Measurements from ENCODE around the gene METTL27.
"Not testable (repeated sequence)": the region's sequence is repeated elsewhere in the genome, so short reads cannot be mapped to it uniquely, and the experiment has no call there.

Gene METTL27, protein sequence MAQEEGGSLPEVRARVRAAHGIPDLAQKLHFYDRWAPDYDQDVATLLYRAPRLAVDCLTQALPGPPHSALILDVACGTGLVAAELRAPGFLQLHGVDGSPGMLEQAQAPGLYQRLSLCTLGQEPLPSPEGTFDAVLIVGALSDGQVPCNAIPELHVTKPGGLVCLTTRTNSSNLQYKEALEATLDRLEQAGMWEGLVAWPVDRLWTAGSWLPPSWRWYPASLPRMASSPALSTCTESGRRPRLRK

DNA sequence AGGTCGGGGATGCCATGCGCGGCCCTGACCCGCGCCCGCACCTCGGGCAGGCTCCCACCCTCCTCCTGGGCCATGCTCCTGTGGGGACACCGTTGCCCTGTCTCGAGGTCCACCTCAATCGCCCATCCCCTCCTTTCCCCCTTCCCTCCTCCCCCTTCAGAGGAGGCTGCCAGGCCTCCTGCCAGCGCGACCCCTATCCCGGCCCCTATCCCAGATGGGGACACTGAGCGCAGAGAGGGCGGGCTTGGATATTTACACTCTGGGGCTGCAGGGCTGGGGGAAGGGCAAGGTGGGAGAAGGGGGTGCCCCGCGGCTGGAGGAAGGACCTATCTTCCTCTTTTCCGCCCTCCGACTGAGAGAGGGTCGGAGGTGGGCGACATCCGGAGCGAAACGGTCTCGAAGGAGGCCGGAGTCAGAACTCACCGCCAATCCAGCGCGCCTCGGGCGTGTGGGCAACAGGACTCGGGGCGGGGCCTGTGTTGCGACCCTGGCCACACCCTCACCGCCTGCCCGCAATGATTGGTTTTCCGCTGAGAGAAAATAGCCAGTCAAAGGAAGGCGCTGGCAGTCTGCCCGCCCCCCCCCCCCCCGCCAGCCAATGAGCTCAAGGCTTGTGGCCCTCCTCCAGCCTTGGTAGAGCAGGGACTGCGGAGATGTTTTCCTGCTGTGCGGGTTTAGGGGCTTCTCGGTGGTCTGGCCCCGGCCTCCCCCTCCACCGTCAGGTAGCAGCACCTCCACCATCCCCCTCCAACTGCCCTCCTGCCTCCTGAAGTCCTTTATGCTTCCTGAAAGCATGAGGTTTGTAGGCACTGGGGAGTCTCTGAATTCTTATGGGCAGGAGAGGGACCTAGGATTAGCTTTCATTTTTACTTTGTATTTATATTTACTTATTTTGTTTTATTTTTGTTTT lies at the start of gene METTL27:
TSS of gene METTL27 (minus strand) at position 450 of the 910 bp plus-strand sequence. CDS start at position 74, 376 bp downstream.
- DNase-seq = peak; percentile 93

DNA sequence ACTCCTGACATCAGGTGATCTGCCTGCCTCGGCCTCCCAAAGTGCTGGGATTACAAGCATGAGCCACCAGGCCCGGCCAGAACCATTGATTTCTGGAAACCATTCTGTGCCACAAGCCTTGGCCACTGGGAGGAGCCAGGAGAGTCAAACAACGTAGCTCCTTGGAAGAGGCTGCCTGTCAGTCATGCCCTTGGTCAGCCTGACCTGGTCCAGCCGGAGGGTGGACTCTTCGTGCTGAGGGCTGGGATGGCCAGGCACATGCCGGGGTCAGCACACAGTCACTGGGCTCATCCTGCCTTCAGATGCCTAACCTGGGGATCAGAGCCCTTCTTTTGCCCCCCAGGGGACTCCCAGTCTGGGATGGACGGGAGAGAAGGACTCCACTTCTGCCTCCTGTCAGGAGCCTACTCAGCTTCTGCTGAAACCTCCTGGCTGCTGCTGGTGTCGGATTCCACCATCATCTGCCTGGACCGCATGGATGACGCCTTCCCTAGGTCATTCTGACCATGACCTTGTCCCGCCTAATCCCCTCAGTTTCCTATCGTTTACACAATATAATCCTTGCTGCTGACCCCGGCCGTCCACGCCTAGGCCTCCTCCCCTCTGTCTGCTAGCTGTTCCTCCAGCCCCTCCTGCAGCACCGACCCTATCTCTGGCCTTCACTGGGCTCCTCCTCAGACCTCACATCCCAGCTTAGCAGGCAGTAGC lies 49.0 kb upstream of the METTL27 start:
- no peak for DNase-seq

DNA sequence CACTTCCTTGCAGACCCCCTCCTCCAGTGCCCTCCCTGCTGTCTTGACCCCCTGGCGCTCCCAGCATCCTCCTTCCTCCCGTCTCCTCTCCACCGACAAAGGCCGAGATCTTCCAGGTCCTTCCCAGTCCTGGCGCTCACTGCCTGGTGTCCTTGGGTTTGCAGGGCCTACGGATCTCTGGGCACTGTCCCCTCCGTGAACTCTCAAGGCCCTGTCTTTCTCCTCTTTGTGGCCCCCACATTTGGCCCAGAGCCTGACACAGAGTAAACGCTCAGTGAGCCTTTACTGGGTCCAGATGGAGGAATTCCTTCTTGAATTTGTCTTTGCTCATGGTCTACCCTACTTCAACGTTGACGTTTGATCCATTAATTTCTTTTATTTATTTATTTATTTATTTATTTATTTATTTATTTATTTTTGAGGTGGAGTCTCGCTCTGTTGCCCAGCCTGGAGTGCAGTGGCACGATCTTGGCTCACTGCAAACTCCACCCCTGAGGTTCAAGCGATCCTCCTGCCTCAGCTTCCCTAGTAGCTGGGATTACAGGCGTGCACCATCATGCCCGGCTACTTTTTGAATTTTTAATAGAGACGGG lies 48.3 kb upstream of the METTL27 start:
- no peak for DNase-seq

DNA sequence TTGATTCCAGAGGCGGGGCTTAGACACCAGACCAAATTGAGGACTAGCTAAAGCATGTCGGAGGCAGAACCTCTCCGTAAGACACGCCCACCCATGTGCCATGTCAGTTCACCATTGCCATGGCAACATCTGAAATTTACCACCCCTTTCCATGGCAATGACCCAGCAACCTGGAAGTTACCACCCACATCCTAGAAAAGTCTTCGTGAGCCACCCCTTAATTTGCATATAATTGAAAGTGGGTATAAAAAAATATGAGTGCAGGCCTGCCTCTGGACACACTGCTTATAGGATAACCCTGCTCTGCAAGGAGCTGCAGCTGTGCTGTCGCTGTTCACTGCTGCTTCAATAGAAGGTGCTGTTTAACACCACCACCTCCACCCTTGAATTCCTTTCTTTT lies 46.6 kb upstream of the METTL27 start:
- DNase-seq = no peak

DNA sequence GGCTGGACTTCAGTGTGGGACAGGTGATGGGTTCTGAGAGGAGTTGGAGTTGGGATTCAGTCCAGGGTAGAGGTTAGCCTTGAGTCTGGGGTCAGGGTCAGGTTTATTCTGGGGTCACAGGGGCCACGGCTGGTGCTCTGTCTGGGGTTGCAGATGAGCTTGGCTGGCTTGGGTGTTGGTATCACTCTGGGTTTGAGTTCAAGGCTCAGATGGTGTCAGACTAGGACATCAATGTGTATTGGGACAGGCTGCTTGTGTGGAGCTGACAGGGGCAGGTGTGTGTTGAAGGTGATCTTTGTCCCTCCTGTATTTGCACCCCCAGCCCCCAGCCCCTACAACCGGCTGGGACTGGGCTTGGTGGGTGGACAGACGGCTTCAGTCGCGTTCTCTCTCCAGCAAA lies 45.4 kb upstream of the METTL27 start:
- no peak for DNase-seq

DNA sequence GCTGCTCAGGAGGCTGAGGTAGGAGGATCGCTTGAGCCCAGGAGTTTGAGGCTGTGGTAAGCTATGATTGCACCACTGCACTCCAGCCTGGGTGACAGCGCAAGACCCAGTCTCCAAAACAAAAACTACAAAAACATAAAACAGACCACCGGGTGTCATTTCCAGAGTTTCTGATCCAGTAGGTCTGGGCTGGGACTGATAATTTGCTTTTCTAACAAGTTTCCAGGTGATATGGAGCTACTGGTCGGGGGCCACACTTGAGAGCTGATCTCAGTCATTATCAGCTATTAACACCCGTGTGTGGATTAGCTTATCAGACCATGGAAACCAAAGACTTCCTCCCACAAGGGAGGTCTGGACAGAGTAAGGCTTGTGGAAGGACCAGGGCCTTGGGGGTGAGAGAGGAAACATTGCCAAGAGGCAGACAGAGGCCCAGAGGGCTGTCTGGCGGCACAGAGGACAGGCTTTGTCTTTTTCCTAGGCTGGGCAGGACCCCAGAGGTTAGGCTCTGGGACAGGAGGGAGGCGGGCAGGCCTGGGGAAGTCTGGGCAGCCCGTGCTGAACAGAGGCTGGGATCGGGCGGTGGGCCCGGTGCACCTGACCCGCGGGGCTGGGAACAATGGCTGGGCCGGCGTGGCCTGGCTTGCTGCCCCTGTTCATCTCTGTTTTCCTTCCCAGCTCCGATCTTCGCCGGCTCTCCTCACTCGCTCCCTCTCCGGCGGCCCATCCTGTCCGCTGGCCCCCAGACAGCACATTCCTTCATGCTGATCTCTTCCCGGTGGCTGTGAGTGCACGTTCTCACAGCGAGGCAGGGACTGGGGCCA lies 43.9 kb upstream of the METTL27 start:
- peak; percentile 69 for DNase-seq

DNA sequence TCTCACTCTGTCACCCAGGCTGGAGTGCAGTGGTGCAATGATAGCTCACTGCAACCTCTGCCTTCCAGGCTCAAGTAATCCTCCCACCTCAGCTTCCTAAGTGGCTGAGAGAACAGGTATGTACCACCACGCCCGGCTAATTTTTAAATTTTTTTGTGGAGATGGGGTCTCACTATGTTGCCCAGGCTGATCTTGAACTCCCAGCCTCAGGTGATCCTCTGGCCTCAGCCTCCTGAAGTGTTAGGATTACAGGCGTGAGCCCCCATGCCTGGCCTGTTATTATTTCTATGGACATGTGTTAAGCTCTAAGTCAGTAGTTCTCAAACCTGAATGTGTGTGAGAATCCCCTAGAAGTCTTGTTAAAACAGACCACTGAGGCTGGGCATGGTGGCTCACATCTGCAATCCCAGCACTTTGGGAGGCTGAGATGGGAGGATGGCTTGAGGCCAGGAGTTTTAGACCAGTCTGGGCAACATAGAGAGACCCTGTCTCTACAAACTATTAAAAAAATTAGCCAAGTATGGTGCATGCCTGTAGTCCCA lies 43.2 kb upstream of the METTL27 start:
- no peak for DNase-seq

DNA sequence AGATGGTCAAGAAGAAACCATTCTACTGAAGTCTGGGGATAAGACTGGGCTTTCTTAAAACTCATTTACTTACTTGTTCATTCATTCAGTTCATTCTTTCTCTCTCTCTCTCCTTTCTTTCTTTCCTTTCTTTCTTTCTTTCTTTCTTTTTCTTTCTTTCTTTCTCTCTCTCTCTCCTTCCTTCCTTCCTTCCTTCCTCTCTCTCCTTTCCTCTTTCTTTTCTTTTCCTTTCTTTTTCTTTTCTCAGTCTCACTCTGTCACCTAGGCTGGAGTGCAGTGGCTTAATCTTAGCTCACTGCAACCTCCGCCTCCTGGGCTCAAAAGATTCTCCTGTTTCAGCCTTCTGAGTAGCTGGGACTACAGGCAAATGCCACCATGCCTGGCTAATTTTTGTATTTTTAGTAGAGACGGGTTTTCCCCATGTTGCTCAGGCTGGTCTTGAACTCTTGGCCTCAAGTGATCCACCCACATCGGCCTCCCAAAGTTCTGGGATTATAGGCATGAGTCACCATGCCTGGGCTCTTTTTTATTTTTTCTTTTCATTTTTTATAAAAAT lies 42.6 kb upstream of the METTL27 start:
- not testable (repeated sequence) for DNase-seq

DNA sequence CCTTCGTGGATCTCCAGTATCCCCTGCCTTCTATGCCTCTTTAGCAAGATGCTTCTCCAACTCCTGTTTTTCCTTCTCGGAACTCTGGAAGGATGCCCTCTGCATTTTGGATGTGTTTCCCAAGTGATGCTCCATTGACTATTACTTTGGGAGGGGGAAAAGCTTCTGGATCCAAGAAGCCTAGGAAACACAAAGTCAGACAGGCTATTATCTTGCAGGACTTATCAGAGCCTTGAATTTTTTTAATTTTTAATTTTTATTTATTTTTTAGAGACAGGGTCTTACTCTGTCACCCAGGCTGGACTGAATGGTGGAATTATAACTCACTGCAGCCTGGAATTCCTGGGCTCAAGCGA lies 39.7 kb upstream of the METTL27 start:
- DNase-seq = no peak

DNA sequence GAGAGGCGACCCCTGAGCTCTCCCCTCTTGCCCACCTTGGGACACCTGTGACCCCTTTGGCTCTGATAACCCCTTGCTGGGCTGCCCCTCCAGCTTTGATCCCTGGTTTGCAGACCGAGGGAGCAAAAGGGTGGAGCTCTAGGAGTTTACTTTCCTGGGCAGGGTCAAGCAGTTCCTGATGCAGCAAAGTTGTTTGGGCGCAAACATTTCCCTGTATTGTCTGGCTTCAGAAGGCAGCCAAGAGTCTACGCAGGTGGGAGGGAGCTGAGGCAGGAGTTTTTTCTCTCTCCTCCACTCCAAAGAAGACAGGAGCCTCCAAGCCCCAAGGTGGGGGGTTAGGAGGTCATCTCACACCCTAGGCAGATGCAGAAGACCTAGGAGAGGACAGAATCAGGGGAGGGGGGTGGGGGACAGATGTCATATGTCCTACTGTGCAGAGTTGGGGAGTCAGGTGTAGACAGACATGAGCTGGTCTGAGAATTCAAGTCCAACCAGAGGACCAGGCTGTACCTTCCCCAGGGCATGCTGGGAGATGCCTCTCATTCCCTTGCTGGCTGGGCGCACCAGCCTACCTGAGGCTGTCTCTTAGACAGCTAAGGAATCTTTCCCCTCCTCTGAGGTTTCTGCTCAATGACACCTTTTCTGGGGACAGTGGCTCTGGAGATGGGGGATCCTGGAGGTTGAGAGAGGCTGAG lies 39.2 kb upstream of the METTL27 start:
- no peak for DNase-seq

DNA sequence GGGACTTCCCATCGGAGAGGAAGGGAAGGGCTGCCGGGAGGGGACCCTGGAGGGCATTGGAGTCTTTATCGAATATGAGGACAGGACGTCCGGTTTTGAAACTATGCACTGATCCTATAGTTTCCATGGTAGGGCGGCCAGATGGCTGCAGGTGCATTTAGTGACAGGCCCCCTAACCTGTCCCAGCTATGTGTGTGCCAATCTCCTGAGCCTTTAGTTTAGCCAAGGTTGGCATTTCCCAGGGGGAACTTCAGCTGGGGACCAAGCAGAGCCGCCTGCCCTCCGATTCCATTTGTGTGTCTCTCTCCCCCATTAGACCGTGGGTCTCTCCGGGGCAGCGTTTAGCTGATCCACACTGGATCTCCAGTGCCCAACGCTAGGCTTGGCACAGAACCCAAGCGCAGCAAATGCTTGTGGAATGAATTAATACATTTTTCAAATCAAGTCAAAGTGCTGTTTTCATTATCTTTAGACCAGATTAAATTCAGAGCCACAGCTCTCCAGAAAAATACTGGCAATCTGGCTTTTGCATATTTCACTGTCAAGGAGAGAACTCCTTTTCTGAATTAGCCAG lies 38.5 kb upstream of the METTL27 start:
- DNase-seq = no peak

DNA sequence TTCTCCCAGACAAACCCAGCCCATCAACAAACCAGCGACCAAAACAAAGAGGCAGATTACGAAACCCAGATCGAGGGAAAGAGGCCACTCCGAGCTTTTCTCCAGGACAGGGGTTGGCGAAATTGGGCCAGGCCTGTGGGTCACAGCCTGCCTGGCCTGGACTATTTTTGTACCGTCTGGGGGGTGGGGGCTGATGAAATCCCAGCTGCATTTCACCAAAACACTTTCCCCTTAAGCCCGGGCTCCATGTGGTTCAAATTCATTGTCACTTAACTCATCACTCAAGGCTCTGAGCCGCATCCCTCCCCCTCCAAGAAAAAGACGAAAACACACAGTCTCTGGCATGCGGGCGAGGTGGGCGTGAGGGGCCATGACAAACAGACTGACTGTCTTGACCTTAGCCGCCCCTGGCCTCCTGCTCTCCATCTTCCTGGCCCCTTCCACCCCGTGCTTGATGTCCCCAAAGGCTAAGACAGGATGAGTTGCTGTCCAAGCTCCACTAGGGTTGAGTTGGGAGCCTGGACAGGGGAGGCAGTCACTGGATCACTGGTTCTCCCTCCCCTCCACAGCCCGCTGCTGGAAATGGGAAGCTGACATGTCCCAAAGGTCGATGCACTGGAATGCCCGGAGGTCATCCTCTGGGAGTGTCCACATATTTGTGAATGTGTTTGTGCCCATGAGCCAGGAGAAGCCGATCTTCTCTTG lies 37.8 kb upstream of the METTL27 start:
- peak; percentile 74 for DNase-seq

DNA sequence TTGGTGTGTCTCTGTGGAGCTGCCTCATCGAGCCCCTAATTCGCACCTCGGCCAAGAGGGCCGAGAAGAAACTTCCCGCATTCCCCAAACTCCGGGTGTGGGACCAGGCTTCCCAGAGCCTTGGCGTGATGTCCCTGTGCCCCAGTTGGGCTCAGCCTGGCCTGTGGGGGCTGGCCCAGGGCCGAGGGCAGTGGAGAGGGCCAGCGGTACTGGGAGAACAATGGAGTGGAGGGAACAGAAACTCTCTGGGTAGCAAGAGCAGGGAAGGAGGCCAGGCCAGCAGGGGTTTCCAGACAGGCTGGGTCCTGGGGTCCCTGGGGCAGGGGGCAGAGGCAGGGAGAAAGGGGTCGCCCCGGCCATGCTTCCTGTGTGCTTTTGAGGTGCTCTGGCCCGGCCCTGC lies 34.7 kb upstream of the METTL27 start:
- no peak for DNase-seq

DNA sequence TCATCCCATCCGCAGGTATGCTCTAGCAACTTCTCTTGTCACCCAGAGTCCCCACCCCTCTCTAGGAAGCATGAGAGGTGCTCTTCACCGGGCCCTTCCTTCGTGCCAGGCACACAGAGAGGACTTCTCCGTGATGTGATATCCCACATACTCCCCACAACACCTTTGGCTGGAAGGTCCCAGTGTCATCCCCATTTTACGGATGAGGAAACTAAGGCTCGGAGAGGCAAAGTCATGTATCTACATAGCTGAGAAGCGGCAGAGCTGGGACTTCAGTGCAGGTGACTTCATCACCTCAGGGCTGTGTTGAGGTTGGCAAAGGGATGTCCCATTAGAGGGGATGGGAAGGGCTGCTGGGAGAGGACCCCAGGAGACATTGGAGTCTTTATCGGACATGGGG lies 34.0 kb upstream of the METTL27 start:
- DNase-seq = no peak

DNA sequence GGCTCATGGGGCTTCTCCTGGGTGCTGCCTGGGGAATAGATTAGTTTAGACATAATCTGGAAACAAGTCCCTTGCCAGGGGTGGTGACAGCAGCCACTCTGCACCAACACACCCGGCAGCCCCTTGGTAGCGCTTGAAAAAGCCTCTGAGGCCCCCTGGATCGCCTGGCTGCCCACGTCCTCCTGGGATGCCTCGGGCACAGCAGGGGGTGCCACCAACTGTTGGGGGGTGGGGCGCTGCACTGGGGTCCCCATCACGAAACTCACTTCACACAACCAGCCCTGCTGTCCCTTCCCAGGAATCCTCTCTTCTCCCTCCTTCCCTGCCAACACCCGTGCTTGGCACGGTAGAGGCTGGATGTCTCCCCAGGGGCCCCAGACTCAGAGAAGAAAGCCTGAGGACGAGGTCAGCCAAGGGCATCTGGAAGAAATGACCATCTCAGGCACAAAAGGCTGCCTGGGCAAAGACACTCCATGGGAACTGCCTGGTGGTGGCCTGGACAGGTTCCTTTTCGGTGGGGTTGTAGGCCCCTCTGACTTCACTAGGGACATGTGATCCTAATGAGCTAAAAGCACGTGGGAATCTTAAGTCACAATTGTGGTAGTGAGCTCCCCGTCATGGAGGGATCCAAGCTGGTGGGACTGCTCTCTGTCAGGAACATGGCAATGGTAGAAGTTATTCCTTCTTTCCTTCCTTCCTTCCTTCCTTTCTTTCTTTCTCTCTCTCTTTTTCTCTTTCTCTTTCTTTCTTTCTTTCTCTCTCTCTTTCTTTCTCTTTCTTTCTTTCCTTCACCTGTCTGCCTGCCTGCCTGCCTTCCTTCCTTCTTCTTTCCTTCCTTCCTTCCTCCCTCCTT lies 30.0 kb upstream of the METTL27 start:
- no peak for DNase-seq

DNA sequence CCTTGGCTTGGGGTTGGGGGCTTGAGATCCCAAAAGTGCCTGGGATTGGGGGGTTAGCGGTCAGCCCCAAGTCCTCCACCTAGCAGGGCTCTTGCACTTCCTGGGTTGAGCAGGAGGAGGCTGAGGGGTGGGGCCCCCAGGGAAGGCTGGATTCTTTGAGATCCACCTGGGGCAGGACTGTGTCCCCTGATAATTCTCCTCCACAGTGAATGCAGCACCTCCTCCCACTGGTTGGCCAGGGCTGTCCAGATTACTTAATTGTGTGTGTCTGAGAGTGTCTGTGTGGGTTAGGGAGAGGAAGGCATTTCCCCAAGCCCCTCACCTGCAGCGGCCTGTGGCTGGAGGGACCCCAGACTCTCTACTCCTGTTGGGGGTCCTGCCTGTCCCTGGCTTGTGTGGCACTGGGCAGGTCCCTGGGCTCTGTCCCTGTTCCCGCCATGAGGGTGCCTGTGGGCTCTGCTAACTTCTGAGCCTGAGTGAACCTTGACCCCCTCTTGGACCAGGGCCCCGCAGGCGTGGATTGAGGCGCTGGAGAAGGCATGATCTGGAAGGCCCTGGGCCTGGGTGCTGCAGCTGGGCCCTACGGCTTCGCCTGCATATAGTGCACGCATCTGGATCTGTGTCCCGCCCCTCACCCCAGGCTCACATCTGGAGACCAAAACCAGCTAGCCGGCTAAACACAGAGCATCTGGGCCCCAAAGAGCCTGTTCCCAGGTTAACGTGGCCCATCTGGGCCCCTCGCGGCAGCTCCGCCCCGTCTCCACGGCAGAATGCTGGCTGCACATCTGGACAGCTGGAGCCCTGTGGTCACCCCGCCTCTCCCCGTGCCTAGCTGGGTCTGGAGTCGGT lies 29.1 kb upstream of the METTL27 start:
- no peak for DNase-seq

DNA sequence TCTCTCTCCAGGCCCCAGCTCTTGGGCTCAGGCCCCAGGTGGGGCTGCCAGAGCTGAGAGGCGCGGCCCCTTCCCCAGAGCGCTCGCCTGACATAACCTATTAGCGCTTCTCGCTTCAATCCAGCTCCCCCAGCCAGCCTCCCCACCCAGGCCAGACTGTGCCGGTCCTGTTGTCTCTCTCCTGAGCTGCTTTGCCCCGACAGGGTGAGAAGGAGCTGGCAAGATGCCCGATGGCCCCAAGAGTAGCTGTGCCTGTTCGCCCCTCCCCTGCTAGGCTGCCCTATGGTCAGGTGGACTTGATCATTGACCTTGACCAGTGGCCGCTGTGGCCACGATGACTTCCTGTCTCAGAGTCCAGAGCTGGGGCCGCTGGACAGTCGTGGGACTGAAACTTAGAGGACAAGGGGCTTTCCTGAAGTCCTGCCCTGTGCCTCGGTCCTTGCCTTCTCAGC lies 27.8 kb upstream of the METTL27 start:
- DNase-seq = no peak

All from fibroblast of skin of right quadriceps (primary cell).